Neuronal stem cell (in vitro differentiated cells): ENCODE results near the gene IFNL4.

Experiments used
- DNase-seq: peaks from one replicate; pipeline ENCODE4 v3.0.0-alpha.2; 2013; ENCODE audit warnings: low spot score
- H2AFZ ChIP-seq: one replicate; pipeline ENCODE4 v1.6.1; 2013; ENCODE audit warnings: mild to moderate bottlenecking, low read length, inconsistent platforms
- H2AK5ac ChIP-seq: 2 replicates; pipeline ENCODE4 v1.6.1; 2013; ENCODE audit warnings: low read depth, mild to moderate bottlenecking, inconsistent platforms, low read length, moderate library complexity, mixed read lengths
- H2BK120ac ChIP-seq: 2 replicates; pipeline ENCODE4 v1.6.1; 2013; ENCODE audit warnings: low read depth, mild to moderate bottlenecking, inconsistent platforms, low read length, moderate library complexity, mixed read lengths
- H2BK12ac ChIP-seq: one replicate; pipeline ENCODE4 v1.6.1; 2013; ENCODE audit warnings: low read length, inconsistent platforms
- H2BK15ac ChIP-seq: 2 replicates; pipeline ENCODE4 v1.6.1; 2013; ENCODE audit warnings: mild to moderate bottlenecking, low read length, inconsistent platforms, mixed read lengths
- H2BK5ac ChIP-seq: one replicate; pipeline ENCODE4 v1.6.1; 2013; ENCODE audit warnings: inconsistent platforms, mild to moderate bottlenecking, low read length, moderate library complexity
- H3K14ac ChIP-seq: one replicate; pipeline ENCODE4 v1.6.1; 2013; ENCODE audit warnings: low read length, inconsistent platforms
- H3K18ac ChIP-seq: 2 replicates; pipeline ENCODE4 v1.6.1; 2013; ENCODE audit warnings: low read length, inconsistent platforms
- H3K23ac ChIP-seq: 2 replicates; pipeline ENCODE4 v1.6.1; 2013; ENCODE audit warnings: low read depth, mild to moderate bottlenecking, mixed read lengths, low read length, inconsistent platforms; ENCODE audit not compliant: poor library complexity
- H3K27ac ChIP-seq: replicated peaks from 3 replicates; pipeline ENCODE4 v1.5.1; 2013; ENCODE audit warnings: low read length, inconsistent platforms
- H3K27me3 ChIP-seq, 3 experiments: 2 replicates each; pipeline ENCODE4 v1.6.1; 2013; ENCODE audit warnings: low read length in 3 of 3, mild to moderate bottlenecking in 2 of 3, inconsistent platforms in 1 of 3, low read depth in 1 of 3, mixed read lengths in 1 of 3, moderate library complexity in 1 of 3; ENCODE audit not compliant: control insufficient read depth in 3 of 3, insufficient read depth in 3 of 3
- H3K36me3 ChIP-seq, 2 donors: replicated peaks in 1 of 2; 2 replicates each; pipeline ENCODE4 v1.6.1; 2013; ENCODE audit warnings: low read length in 2 of 2; ENCODE audit not compliant: control insufficient read depth in 2 of 2, insufficient read depth in 2 of 2
- H3K4ac ChIP-seq: 2 replicates; pipeline ENCODE4 v1.6.1; 2013; ENCODE audit warnings: inconsistent platforms, mild to moderate bottlenecking, low read length, moderate library complexity
- H3K4me1 ChIP-seq, 2 donors: 1 replicate in 1 of 2; 2 replicates in 1 of 2; pipeline ENCODE4 v1.6.1; 2013; ENCODE audit warnings: low read length in 2 of 2, low read depth in 1 of 2; ENCODE audit not compliant: control insufficient read depth in 2 of 2, insufficient read depth in 1 of 2
- H3K4me2 ChIP-seq: one replicate; pipeline ENCODE4 v1.6.1; 2013; ENCODE audit warnings: mild to moderate bottlenecking, low read length, inconsistent platforms; ENCODE audit not compliant: insufficient read depth, poor library complexity, severe bottlenecking
- H3K4me3 ChIP-seq, 2 donors: 2 replicates each; pipeline ENCODE4 v1.5.1; 2013; ENCODE audit warnings: low read length in 2 of 2, mild to moderate bottlenecking in 2 of 2, inconsistent platforms in 1 of 2, moderate library complexity in 1 of 2
- H3K79me1 ChIP-seq: one replicate; pipeline ENCODE4 v1.6.1; 2013; ENCODE audit warnings: low read depth, mild to moderate bottlenecking, inconsistent platforms, low read length, moderate library complexity
- H3K9ac ChIP-seq: one replicate; pipeline ENCODE4 v1.6.1; 2013; ENCODE audit warnings: mild to moderate bottlenecking, low read depth, low read length, inconsistent platforms; ENCODE audit not compliant: poor library complexity
- H3K9me3 ChIP-seq, 2 donors: replicated peaks in 1 of 2; 2 replicates each; pipeline versions ENCODE3 to v1.6.1; 2013; ENCODE audit warnings: low read length in 2 of 2, mild to moderate bottlenecking in 2 of 2, inconsistent platforms in 1 of 2, low read depth in 1 of 2, mixed read lengths in 1 of 2, moderate library complexity in 1 of 2; ENCODE audit not compliant: control insufficient read depth in 2 of 2, insufficient read depth in 1 of 2
- H4K8ac ChIP-seq: one replicate; pipeline ENCODE4 v1.6.1; 2013; ENCODE audit warnings: low read depth, mild to moderate bottlenecking, inconsistent platforms, low read length, moderate library complexity
- H4K91ac ChIP-seq: one replicate; pipeline ENCODE4 v1.6.1; 2013; ENCODE audit warnings: low read length, low read depth, mild to moderate bottlenecking, inconsistent platforms; ENCODE audit not compliant: poor library complexity
- WGBS, 2 donors: extraction: QIAGEN DNeasy Blood & Tissue Kit; methylation state at CpG; one replicate each; pipeline ENCODE4 v1.1.7; 2013; ENCODE audit warnings: missing lambda C conversion rate in 2 of 2, mixed read lengths in 1 of 2; ENCODE audit not compliant: insufficient read length in 2 of 2, insufficient replicate concordance in 1 of 2; ENCODE audit errors: extremely low coverage in 2 of 2; 5-methylcytosine and 5-hydroxymethylcytosine counted together

The IFNL4 gene

DNA sequence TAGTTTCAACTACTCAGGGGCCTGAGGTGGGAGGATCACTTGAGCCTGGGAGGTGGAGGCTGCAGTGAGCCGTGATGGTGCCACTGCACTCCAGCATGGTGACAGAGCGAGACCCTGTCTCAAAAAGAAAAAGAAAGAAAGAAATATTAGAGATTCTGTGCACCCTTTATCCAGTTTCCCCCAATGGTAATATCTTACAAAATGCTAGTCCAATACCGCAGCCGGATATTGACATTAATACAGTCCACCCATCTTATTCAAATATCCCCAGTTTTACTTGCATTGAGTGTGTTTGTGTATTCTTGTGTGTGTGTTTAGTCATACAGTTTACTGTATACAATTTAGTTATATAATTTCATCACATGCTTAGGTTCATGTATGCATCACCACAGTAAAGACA is 8.6 kb upstream of the IFNL4 start:
- Histone ChIP-seq H2AFZ (no peak overlapping the region), H3K23ac (no peak overlapping the region)

DNA sequence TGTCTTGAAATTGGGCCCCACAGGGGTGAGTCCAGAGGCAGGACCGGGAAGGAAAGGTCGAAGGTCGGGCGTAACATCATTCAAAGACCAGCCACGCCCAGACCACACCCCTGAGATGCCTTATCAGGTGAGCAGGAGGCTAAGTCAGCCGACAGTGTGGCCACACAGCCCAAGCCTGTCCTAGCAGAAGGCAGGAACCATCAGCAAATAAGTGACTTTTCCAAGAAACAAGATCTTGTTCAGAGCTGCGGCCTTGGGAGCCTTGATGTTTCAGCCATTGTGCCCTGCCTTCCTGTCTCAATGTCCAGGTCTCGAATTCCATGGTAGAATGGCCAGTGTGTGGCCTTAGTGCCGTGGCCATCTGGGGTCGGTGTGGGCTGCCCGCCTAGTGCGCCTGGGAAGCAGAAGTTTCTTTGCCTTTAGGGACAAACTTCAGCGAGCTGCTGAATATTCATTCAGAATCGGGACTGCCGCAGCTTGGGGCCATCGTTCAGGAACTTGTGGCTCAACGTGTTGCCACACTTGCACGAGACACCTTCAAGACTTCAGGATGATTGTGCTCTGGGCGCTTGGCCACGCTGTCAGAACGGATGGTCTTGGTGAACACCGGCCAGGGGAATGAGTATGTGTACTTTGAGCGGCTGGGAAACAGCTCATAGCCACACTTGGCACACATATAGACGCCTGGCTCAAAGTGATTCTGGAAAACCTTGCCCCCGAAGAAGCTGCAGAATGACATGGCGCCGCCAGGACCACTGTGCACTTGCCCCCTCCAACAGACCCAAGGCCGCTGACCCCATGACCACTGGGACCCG is 6.1 kb upstream of the IFNL4 start:
- H3K4me2 ChIP-seq = no peak overlapping the region
- H3K36me3 ChIP-seq = no peaks in the 10 kb centered on the region
- H4K91ac ChIP-seq = no peak overlapping the region
- H2BK120ac ChIP-seq = no peak overlapping the region
- H4K8ac ChIP-seq = no peak overlapping the region
- no peak overlapping the region for H3K18ac ChIP-seq
- no peaks in the 10 kb centered on the region for H3K9me3 ChIP-seq
- H2BK12ac ChIP-seq = no peak overlapping the region
- H2AK5ac ChIP-seq = no peak overlapping the region
- H3K79me1 ChIP-seq = no peaks in the 10 kb centered on the region
- H3K9ac ChIP-seq = no peak overlapping the region
- no peak overlapping the region for H2AFZ ChIP-seq
- peaks cover 0 to 6% of the 10 kb centered on the region in 2 donors for H3K4me1 ChIP-seq
- no peak overlapping the region for H3K4me3 ChIP-seq
- no peak overlapping the region for H3K14ac ChIP-seq
- peaks cover 0 to 48% (median 9%) of the 10 kb centered on the region in 3 experiments for H3K27me3 ChIP-seq
- H3K27ac ChIP-seq = no peak overlapping the region
- no peak overlapping the region for H2BK15ac ChIP-seq
- H2BK5ac ChIP-seq = no peak overlapping the region
- peak overlapping the region; percentile 2 for H3K23ac ChIP-seq
- no CpG with 5 or more reads among the region's 29 CpGs for WGBS, 2 donors
- H3K4ac ChIP-seq = no peak overlapping the region
- DNase-seq = no peak

More for the DNA sequence above, 8.6 kb upstream of the IFNL4 start:
- Histone ChIP-seq H3K36me3 (no peaks in the 10 kb centered on the region), H3K79me1 (no peaks in the 10 kb centered on the region), H2BK120ac (no peak overlapping the region), H3K4ac (no peak overlapping the region), H2BK15ac (no peak overlapping the region), H3K4me2 (no peak overlapping the region), H3K27ac (no peak overlapping the region), H3K9me3 (no peaks in the 10 kb centered on the region), H3K27me3 (peaks cover 0 to 44% (median 4%) of the 10 kb centered on the region in 3 experiments), H3K18ac (no peak overlapping the region), H3K4me1 (peaks cover 0 to 6% of the 10 kb centered on the region in 2 donors), H4K91ac (no peak overlapping the region), H2AK5ac (no peak overlapping the region), H3K4me3 (no peak overlapping the region), H3K14ac (no peak overlapping the region), H3K9ac (no peak overlapping the region), H2BK5ac (no peak overlapping the region), H4K8ac (no peak overlapping the region), H2BK12ac (no peak overlapping the region)
- DNase-seq = no peak
- whole genome bisulfite sequencing, 2 donors = no CpG with 5 or more reads among the region's 4 CpGs

DNA sequence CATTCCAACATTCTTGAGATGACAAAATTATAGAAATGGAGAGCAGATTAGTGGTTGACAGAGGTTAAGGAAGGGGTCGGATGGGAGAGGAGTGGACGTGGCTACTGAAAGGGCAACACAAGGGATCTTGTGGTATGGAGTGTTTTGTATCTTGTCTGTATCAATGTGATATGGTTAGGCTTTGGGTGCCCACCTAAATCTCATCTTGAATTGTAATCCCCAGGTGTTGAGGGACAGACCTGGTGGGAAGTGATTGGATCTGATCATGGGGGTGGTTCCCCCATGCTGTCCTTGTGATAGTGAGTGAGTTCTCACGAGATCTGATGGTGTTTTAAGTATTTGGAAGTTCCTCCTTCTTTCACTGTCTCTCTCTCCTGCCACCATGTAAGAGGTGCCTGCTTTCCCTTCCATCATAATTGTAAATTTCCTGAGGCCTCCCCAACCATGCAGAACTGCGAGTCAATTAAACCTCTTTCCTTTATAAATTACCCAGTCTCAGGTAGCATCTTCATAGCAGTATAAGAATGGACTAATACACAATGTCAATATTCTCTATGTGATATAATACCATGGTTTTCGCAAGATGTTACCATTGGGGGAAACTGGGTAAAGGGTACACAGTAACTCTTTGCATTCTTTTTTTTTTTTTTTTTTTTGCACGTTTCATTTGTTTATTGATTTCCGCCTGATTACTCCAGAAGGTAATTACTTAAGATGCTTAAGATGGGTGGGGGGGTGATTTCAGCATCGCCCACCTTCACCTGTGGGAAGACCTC is 4.9 kb upstream of the IFNL4 start:
- Histone ChIP-seq H2AFZ (no peak overlapping the region), H3K4me2 (no peak overlapping the region), H2AK5ac (no peak overlapping the region), H3K4me1 (peaks cover 0 to 5% of the 10 kb centered on the region in 2 donors), H2BK120ac (no peak overlapping the region), H3K18ac (no peak overlapping the region), H3K9ac (no peak overlapping the region), H2BK15ac (no peak overlapping the region), H4K8ac (no peak overlapping the region), H3K79me1 (no peaks in the 10 kb centered on the region), H3K4ac (no peak overlapping the region), H2BK5ac (no peak overlapping the region), H2BK12ac (no peak overlapping the region), H3K27ac (no peak overlapping the region), H3K4me3 (no peak overlapping the region), H4K91ac (no peak overlapping the region), H3K27me3 (peaks cover 3 to 59% (median 21%) of the 10 kb centered on the region in 3 experiments), H3K23ac (no peak overlapping the region), H3K9me3 (peaks cover 0 to 2% of the 10 kb centered on the region in 2 donors), H3K36me3 (no peaks in the 10 kb centered on the region), H3K14ac (no peak overlapping the region)
- no peak for DNase-seq
- WGBS, 2 donors = no CpG with 5 or more reads among the region's 8 CpGs

DNA sequence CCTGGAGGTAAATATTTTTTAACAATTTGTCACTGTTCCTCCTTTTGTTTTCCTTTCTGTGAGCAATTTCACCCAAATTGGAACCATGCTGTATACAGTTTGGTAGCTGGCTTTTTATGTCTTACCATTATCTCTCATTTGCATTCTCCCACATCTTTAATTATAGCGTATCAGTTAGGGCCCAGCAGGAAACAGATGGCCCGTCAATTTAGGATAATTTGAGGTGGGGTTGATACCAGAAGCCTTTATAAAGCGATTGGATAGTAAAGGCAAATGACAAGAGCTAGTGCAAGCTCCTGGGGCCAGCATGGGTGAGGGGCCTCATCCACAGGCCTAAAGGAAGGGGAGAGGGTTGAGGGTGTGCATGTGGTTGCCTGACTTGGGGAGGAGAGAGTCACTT is 3.8 kb upstream of the IFNL4 start:
- Histone ChIP-seq H3K18ac (no peak overlapping the region), H3K4me2 (no peak overlapping the region), H3K79me1 (no peaks in the 10 kb centered on the region), H3K36me3 (no peaks in the 10 kb centered on the region), H3K23ac (no peak overlapping the region), H4K8ac (no peak overlapping the region), H2BK5ac (no peak overlapping the region), H3K9me3 (peaks cover 0 to 7% of the 10 kb centered on the region in 2 donors), H3K9ac (no peak overlapping the region), H3K4me3 (no peak overlapping the region), H2AK5ac (no peak overlapping the region), H2BK120ac (no peak overlapping the region), H4K91ac (no peak overlapping the region), H2BK15ac (no peak overlapping the region), H3K14ac (no peak overlapping the region), H3K4me1 (no peaks in the 10 kb centered on the region), H3K4ac (no peak overlapping the region), H3K27ac (no peak overlapping the region), H3K27me3 (peaks cover 14 to 70% (median 32%) of the 10 kb centered on the region in 3 experiments), H2BK12ac (no peak overlapping the region), H2AFZ (no peak overlapping the region)
- no CpG with 5 or more reads among the region's 3 CpGs for WGBS, 2 donors
- no peak for DNase-seq
